GM10248 (cell line): Measurements from ENCODE around the gene SNAPC2.
A peak's percentile ranks its signal among the peaks of the same experiment; 100 is the strongest.
"Not testable (repeated sequence)": the region's sequence is repeated elsewhere in the genome, so short reads cannot be mapped to it uniquely, and the experiment has no call there.

ENCODE experiments used
- CTCF ChIA-PET: fragments of 300-600 bp; sonication (Branson Sonifier 250); formaldehyde crosslinking; extraction: SDS; loops from one replicate; lab custom pipeline; 2021; ENCODE audit warnings: antibody characterized with exemption; lab: Yijun Ruan, JAX
- POLR2A ChIA-PET: fragments of 350-650 bp; sonication (Branson Sonifier 250); formaldehyde crosslinking; extraction: SDS; loops from one replicate; lab custom pipeline; 2020; ENCODE audit warnings: antibody characterized with exemption; lab: Yijun Ruan, JAX
- DNase-seq: peaks from one replicate; pipeline ENCODE4 v3.0.0; 2012; ENCODE audit errors: extremely low spot score
- TF ChIP-seq, protein P1 (sequence below): IDR thresholded peaks from 2 replicates; pipeline ENCODE4 v1.5.1; 2012; ENCODE audit warnings: mild to moderate bottlenecking, low read depth; ENCODE audit errors: extremely low read depth, missing control alignments, control extremely low read depth

SNAPC2 gene

DNA sequence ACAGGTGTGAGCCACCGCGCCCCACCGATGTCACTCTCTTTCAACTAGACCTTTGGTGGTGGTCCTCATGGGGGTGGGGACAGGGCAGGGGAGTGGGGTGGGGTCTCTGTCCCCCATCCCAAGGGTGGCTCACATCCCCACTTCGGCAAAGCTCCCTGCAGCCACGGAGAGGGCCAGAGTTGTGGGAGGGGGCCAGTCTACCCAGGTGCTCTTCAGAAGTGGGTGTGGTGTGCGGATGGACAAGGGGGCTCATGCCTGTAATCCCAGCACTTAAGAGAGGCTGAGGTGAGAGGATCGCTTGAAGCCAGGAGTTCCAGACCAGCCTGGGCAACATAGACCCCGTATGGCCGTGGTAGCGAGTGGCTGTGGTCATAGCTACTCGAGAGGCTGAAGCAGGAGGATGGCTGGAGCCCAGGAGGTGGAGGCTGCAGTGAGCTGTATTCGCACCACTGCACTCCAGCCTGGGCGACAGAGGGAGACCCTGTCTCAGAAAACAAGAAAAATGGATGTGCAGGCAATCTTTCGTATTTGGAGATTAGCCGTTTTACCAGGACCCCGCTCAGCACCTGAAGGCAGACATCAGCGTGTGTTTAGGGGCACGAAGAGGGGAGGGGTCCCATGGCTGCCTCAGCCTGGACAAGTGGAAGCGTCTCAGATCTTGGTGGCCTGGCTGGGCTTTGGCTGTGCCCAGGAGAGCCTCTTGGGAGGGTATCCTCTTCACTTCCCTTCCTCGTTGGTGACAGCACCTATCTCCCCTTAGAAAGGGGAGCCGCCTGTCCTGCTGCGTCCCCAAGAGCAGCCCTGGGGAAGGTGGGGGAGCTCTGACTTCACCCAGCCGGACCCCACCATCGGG is 4.7 kb upstream of the SNAPC2 start:
- ChIA-PET CTCF (interaction anchor here (1.0 to 2.3 kb wide), 3 partner anchors 12 to 28 kb away, joined by 3 to 7 read pairs (median 6); partner anchors contain the start of genes MAP2K7 and TIMM44), POLR2A (no interaction called here)
- no peak for DNase-seq
- TF ChIP-seq, protein P1, sequence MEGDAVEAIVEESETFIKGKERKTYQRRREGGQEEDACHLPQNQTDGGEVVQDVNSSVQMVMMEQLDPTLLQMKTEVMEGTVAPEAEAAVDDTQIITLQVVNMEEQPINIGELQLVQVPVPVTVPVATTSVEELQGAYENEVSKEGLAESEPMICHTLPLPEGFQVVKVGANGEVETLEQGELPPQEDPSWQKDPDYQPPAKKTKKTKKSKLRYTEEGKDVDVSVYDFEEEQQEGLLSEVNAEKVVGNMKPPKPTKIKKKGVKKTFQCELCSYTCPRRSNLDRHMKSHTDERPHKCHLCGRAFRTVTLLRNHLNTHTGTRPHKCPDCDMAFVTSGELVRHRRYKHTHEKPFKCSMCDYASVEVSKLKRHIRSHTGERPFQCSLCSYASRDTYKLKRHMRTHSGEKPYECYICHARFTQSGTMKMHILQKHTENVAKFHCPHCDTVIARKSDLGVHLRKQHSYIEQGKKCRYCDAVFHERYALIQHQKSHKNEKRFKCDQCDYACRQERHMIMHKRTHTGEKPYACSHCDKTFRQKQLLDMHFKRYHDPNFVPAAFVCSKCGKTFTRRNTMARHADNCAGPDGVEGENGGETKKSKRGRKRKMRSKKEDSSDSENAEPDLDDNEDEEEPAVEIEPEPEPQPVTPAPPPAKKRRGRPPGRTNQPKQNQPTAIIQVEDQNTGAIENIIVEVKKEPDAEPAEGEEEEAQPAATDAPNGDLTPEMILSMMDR = no peak

DNA sequence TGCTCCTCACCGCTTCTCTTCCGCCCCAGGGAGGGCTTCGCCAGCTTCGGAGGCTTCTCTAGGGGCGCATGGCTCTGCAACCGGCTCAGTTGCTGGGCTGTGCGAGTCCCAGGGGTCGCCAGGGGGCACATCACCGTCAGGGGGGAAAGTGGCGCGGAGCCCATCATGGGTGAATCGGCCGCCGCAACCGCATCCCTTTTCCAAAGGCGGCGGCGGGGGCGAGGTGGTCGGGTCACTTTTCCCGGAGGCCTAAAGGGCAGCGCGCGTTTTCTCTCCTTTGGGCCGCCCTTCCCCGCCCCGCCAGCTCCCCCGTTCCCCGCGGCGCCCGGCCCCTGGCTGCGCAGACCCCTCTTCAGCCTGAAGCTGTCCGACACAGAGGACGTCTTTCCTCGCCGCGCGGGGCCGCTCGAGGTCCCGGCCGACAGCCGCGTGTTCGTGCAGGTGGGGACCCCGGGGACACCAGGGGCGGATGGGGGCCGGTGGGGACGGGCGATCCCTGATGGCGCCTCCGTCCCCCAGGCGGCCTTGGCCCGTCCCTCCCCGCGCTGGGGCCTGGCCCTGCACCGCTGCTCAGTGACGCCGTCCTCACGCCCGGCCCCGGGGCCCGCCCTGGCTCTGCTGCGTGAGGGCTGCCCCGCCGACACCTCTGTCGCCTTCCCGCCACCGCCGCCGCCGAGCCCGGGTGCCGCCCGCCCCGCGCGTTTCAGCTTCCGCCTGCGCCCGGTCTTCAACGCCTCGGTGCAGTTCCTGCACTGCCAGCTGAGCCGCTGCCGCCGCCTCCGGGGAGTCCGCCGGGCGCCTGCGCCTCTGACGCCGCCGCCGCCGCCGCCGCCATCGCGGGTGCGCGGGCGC is 3.8 kb upstream of the SNAPC2 start:
- CTCF ChIA-PET = interaction anchor here (0.8 to 2.3 kb wide), 6 partner anchors 13 to 348 kb away, joined by 3 to 9 read pairs (median 4); partner anchors contain the start of genes MAP2K7 and TIMM44
- no peak for DNase-seq
- POLR2A ChIA-PET = interaction anchor here (1.5 kb wide), 1 partner anchor 13 kb away, joined by 4 read pairs; the partner anchor contains the start of gene MAP2K7
- TF ChIP-seq, protein P1 = no peak

GRCh38 chr19:7916955-7917266 is 3.2 kb upstream of the SNAPC2 start:
- no peak for DNase-seq
- CTCF ChIA-PET = interaction anchor here (0.8 to 2.1 kb wide), 4 partner anchors 13 to 349 kb away, joined by 3 to 9 read pairs (median 4); partner anchors contain the start of genes MAP2K7 and TIMM44
- TF ChIP-seq, protein P1 = no peak
- POLR2A ChIA-PET = interaction anchor here (1.5 kb wide), 1 partner anchor 13 kb away, joined by 4 read pairs; the partner anchor contains the start of gene MAP2K7

DNA sequence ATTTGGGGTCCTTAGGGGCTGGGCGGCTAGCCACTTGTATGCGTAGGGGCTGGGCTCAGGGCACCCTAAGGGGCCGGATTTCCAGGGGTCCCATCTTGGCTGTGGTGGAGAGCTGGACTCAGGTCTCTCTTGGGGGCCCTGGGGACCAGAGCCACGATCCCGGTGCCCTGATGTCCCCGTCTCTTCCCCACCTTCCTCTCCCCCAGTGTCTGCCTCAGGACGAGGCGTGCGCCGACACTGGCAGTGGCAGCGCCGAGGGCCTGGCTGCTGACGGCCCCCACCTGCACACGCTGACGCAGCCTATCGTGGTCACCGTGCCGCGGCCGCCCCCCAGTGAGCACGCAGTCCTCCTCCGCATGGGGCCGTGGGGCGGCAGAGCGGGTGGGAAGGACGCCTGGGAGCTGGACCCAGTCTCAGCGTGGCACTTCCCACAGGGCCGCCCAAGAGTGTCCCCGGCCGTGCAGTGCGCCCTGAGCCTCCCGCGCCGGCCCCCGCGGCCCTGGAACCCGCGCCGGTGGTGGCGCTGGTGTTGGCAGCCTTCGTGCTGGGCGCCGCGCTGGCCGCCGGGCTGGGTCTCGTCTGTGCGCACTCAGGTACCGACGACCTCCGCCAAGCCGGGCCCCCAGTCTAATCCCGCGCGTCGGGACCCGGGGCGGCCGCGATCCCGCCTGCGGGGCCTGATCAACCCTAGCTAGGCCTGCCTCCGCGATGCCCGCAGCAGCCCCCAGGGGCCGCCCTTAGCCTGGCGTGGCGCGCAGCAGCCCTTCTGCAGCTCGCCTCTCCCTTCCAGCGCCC is 2.7 kb upstream of the SNAPC2 start:
- ChIA-PET CTCF (interaction anchor here (0.8 to 2.1 kb wide), 10 partner anchors 9 to 349 kb away, joined by 3 to 9 read pairs (median 4); partner anchors contain the start of genes CTXN1, MAP2K7 and TIMM44), POLR2A (interaction anchor here (1.5 kb wide), 1 partner anchor 14 kb away, joined by 4 read pairs; the partner anchor contains the start of gene MAP2K7)
- DNase-seq = peak; percentile 58

DNA sequence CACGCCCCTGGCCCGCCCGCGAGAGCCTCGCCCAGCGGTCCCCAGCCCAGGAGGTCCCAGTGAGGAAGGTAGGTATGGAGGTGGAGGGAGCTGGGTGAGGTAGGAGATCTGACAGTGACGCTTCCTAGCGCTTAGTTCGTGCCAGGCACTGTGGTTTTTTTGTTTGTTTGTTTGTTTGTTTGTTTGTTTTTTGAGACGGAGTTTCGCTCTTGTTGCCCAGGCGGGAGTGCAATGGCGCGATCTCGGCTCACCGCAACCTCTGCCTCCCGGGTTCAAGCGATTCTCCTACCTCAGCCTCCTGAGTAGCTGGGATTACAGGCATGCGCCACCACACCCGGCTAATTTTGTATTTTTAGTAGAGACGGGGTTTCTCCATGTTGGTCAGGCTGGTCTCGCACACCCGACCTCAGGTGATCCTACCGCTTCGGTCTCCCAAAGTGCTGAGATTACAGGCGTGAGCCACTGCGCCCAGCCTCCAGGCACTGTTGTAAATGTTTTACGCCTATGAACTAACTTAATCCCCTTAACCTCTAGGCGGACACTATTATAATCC is 2.0 kb upstream of the SNAPC2 start:
- POLR2A ChIA-PET = interaction anchor here (1.5 kb wide), 1 partner anchor 14 kb away, joined by 4 read pairs; the partner anchor contains the start of gene MAP2K7
- DNase-seq = not testable (repeated sequence)
- CTCF ChIA-PET = interaction anchor here (0.9 to 2.1 kb wide), 8 partner anchors 8 to 77 kb away, joined by 3 to 9 read pairs (median 5); partner anchors contain the start of genes CTXN1, MAP2K7 and TIMM44

More for the DNA sequence above, 2.7 kb upstream of the SNAPC2 start:
- TF ChIP-seq, protein P1 = peak; percentile 47
